Measurements from ENCODE around the gene GRB2.

GRCh38 chr17:75406222-75406615 lies 741 bp upstream of the GRB2 start:
- TF ChIP-seq, protein P1, sequence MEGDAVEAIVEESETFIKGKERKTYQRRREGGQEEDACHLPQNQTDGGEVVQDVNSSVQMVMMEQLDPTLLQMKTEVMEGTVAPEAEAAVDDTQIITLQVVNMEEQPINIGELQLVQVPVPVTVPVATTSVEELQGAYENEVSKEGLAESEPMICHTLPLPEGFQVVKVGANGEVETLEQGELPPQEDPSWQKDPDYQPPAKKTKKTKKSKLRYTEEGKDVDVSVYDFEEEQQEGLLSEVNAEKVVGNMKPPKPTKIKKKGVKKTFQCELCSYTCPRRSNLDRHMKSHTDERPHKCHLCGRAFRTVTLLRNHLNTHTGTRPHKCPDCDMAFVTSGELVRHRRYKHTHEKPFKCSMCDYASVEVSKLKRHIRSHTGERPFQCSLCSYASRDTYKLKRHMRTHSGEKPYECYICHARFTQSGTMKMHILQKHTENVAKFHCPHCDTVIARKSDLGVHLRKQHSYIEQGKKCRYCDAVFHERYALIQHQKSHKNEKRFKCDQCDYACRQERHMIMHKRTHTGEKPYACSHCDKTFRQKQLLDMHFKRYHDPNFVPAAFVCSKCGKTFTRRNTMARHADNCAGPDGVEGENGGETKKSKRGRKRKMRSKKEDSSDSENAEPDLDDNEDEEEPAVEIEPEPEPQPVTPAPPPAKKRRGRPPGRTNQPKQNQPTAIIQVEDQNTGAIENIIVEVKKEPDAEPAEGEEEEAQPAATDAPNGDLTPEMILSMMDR (IDR thresholded peaks at IDR 0.05) = no peak
- TF ChIP-seq POLR2A (IDR thresholded peaks at IDR 0.05) (no peak), POLR2AphosphoS5 (IDR thresholded peaks at IDR 0.05) (no peak), EP300 (IDR thresholded peaks at IDR 0.05) (no peak)
